ENCODE data around the gene ARID3C.

The ARID3C gene

DNA sequence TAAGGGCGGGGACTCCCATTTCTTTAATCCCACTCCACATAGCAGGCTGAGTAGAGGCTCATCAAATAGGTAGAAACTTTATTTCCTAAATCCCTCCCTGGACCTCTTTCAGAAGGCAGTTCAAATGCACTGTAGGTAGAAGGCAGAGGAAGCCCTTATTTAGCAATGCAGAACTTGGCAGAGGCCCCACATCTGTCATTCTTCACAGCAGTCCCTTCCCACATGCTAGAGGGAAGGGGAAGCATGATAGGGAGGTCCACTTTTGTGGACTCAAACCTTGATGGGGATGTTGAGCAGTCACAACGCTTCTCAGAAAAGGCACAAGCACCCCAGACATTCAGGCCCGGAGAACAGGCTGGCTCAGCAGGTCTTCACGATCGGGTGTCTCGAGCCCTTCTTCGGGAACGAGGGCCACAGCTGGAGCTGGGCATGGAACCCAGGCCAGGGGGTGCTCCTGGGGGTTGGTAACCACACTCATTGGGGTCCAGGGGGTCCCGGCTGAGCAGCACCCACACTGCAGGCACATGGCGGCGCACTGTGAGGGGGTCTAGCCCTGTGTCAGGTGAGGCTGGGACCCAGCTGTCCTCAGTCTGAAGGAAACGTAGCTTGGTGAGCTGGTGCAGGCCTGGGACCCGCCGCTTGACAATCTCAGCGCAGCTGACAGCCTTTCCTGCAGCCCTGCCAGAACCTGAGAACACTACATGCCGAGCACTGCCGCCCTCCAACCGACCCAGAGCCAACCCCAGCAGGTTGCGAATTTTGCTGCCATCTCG lies 18.2 kb downstream of the ARID3C start:
- Histone ChIP-seq H3K4me3 (ENCODE audit: low read length, poor library complexity, severe bottlenecking) (peak overlapping the region; percentile 84), H3F3A (ENCODE audit: low read depth) (no peaks in the 10 kb centered on the region), H3K79me2 (ENCODE audit: insufficient read depth, low read length) (peaks cover 25% of the 10 kb centered on the region), H3K4me2 (ENCODE audit: low read depth, low read length, poor library complexity, severe bottlenecking) (peak overlapping the region; percentile 95), H3K27me3 (ENCODE audit: insufficient read depth, low read length, poor library complexity, severe bottlenecking) (no peaks in the 10 kb centered on the region), H3K9me3 (ENCODE audit: insufficient read depth, low read depth, low read length) (no peaks in the 10 kb centered on the region), H3K9ac (ENCODE audit: low read depth, low read length, poor library complexity, severe bottlenecking) (peak overlapping the region; percentile 87), H3K9me2 (replicated peaks; ENCODE audit: low read depth, low read length) (no peaks in the 10 kb centered on the region), H2AFZ (ENCODE audit: low read length) (no peak overlapping the region), H3K4me1 (ENCODE audit: insufficient read depth, low read length, poor library complexity, severe bottlenecking) (peaks cover 14% of the 10 kb centered on the region), H4K20me1 (ENCODE audit: insufficient read depth, low read length, poor library complexity, severe bottlenecking) (no peaks in the 10 kb centered on the region), H3K36me3 (ENCODE audit: insufficient read depth, low read length) (no peaks in the 10 kb centered on the region)
- TF ChIP-seq, protein P1, sequence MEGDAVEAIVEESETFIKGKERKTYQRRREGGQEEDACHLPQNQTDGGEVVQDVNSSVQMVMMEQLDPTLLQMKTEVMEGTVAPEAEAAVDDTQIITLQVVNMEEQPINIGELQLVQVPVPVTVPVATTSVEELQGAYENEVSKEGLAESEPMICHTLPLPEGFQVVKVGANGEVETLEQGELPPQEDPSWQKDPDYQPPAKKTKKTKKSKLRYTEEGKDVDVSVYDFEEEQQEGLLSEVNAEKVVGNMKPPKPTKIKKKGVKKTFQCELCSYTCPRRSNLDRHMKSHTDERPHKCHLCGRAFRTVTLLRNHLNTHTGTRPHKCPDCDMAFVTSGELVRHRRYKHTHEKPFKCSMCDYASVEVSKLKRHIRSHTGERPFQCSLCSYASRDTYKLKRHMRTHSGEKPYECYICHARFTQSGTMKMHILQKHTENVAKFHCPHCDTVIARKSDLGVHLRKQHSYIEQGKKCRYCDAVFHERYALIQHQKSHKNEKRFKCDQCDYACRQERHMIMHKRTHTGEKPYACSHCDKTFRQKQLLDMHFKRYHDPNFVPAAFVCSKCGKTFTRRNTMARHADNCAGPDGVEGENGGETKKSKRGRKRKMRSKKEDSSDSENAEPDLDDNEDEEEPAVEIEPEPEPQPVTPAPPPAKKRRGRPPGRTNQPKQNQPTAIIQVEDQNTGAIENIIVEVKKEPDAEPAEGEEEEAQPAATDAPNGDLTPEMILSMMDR (conservative IDR thresholded peaks at IDR 0.05; ENCODE audit: low read length) = no peak
- no peak for TF ChIP-seq EZH2phosphoT487 (IDR thresholded peaks at IDR 0.05; ENCODE audit: borderline replicate concordance)

DNA sequence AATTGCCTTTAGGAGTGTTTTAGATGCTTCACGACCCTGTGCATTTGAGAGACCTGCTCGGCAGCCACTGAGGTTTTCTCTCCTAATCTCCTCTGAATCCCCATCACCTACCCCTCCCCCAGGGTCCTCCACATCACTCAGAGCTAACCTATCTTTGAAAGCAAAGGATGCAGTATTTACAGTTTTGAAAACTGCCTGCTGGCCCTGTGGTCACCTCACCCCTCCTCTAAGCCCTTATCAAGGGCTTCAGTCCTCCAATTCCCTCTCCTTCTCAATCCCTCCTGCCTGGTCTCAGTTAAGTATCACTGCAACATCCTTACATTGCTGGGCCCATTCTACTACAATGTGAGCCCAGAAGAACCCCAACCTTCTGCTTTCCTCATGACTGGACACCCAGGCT lies 21.5 kb downstream of the ARID3C start:
- Histone ChIP-seq H3K4me3 (ENCODE audit: low read length, poor library complexity, severe bottlenecking) (no peak overlapping the region), H3K4me2 (ENCODE audit: low read depth, low read length, poor library complexity, severe bottlenecking) (no peak overlapping the region), H3K79me2 (ENCODE audit: insufficient read depth, low read length) (peaks cover 22% of the 10 kb centered on the region), H3K9ac (ENCODE audit: low read depth, low read length, poor library complexity, severe bottlenecking) (no peak overlapping the region), H3K27me3 (ENCODE audit: insufficient read depth, low read length, poor library complexity, severe bottlenecking) (no peaks in the 10 kb centered on the region), H3K9me3 (ENCODE audit: insufficient read depth, low read depth, low read length) (no peaks in the 10 kb centered on the region), H3F3A (ENCODE audit: low read depth) (no peaks in the 10 kb centered on the region), H3K36me3 (ENCODE audit: insufficient read depth, low read length) (no peaks in the 10 kb centered on the region), H3K9me2 (replicated peaks; ENCODE audit: low read depth, low read length) (no peaks in the 10 kb centered on the region), H2AFZ (ENCODE audit: low read length) (no peak overlapping the region), H4K20me1 (ENCODE audit: insufficient read depth, low read length, poor library complexity, severe bottlenecking) (no peaks in the 10 kb centered on the region), H3K4me1 (ENCODE audit: insufficient read depth, low read length, poor library complexity, severe bottlenecking) (peaks cover 14% of the 10 kb centered on the region)
- no peak for TF ChIP-seq EZH2phosphoT487 (IDR thresholded peaks at IDR 0.05; ENCODE audit: borderline replicate concordance)
- TF ChIP-seq, protein P1 (conservative IDR thresholded peaks at IDR 0.05; ENCODE audit: low read length) = no peak

DNA sequence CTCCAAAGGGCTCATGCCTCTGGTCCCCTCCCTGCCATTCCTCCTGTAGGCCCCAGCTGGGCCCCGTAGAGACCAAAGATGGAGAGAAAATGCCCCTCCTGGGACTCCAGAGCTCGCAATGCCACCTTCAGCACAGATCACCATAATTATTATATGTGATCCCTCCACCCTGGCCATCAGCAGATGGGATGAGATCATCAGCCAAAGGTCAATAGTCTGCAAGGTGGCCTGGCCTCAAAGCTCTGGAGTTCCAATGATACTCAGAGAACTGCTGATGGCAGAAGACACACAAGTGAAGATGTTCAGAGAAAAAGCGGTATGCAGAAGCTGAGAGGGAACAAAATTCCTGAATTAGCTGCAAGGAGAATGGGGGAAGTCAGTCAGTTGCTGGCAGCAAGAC lies 22.0 kb downstream of the ARID3C start:
- TF ChIP-seq, protein P1 (conservative IDR thresholded peaks at IDR 0.05; ENCODE audit: low read length) = no peak
- TF ChIP-seq EZH2phosphoT487 (IDR thresholded peaks at IDR 0.05; ENCODE audit: borderline replicate concordance) = no peak
- Histone ChIP-seq H3K9ac (ENCODE audit: low read depth, low read length, poor library complexity, severe bottlenecking) (no peak overlapping the region), H3K9me2 (replicated peaks; ENCODE audit: low read depth, low read length) (no peaks in the 10 kb centered on the region), H3K4me1 (ENCODE audit: insufficient read depth, low read length, poor library complexity, severe bottlenecking) (peaks cover 14% of the 10 kb centered on the region), H3K36me3 (ENCODE audit: insufficient read depth, low read length) (no peaks in the 10 kb centered on the region), H3K27me3 (ENCODE audit: insufficient read depth, low read length, poor library complexity, severe bottlenecking) (no peaks in the 10 kb centered on the region), H3F3A (ENCODE audit: low read depth) (no peaks in the 10 kb centered on the region), H3K79me2 (ENCODE audit: insufficient read depth, low read length) (peaks cover 20% of the 10 kb centered on the region), H3K4me2 (ENCODE audit: low read depth, low read length, poor library complexity, severe bottlenecking) (no peak overlapping the region), H4K20me1 (ENCODE audit: insufficient read depth, low read length, poor library complexity, severe bottlenecking) (no peaks in the 10 kb centered on the region), H2AFZ (ENCODE audit: low read length) (no peak overlapping the region), H3K4me3 (ENCODE audit: low read length, poor library complexity, severe bottlenecking) (no peak overlapping the region), H3K9me3 (ENCODE audit: insufficient read depth, low read depth, low read length) (no peaks in the 10 kb centered on the region)

Measured in Loucy (cell line).